SK-N-SH (cell line): ENCODE data around the gene EYA2.

ENCODE experiments used
- EP300 ChIP-seq, 2 experiments: IDR thresholded peaks; 2 replicates each; pipeline versions ENCODE4 v1.4.0 to v1.6.1; 2012; ENCODE audit warnings: borderline replicate concordance in 1 of 2, low read depth in 1 of 2, low read length in 1 of 2
- EZH2phosphoT487 ChIP-seq: fragments of 200-600 bp; sonication (generic); IDR thresholded peaks from 2 replicates; pipeline ENCODE4 v1.6.1; 2017; ENCODE audit warnings: low read depth, mixed run types, mild to moderate bottlenecking, antibody characterized with exemption, moderate library complexity, borderline replicate concordance
- FOXM1 ChIP-seq: IDR thresholded peaks from 2 replicates; pipeline ENCODE4 v1.4.0; 2012; ENCODE audit warnings: low read depth, mild to moderate bottlenecking
- POLR2AphosphoS5 ChIP-seq: IDR thresholded peaks from 2 replicates; pipeline ENCODE4 v1.6.1; 2012; ENCODE audit warnings: low read depth, low read length
- TF ChIP-seq, protein P1 (sequence below): fragments of 200-600 bp; sonication (generic); IDR thresholded peaks from 2 replicates; pipeline ENCODE4 v1.6.1; 2017; ENCODE audit warnings: antibody characterized with exemption, mild to moderate bottlenecking, moderate library complexity
- TF ChIP-seq, protein P2 (sequence below): IDR thresholded peaks from 2 replicates; pipeline ENCODE4 v1.6.1; 2012; ENCODE audit warnings: mild to moderate bottlenecking, low read depth, low read length, moderate library complexity
- TF ChIP-seq, protein P3 (sequence below): fragments of 150-350 bp; IDR thresholded peaks from 2 replicates; pipeline ENCODE4 v1.6.1; 2017; ENCODE audit warnings: antibody characterized with exemption, low read length, low read depth, borderline replicate concordance
- TF ChIP-seq, protein P4 (sequence below): IDR thresholded peaks from 2 replicates; pipeline ENCODE4 v1.4.0; 2012; ENCODE audit warnings: low read depth

DNA sequence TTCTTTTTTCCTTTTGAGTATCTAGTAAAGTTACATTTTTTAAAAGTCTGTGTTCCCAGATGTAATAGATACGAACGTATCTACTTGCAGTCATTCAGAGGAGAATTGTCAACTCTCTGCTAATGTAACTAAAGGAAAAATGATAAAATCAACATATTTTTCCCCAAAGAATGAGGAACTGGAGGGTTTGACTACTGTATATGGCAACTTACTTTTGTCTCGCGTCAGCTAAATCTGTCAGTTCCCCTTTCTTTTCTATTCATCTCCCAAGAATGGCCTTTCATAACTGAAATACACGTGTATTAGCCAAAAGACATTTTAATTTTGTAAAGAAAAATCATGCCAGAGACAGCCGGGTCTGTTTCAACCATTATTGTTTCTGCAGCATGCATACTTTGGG lies 5.4 kb downstream of the EYA2 start:
- TF ChIP-seq, protein P1, sequence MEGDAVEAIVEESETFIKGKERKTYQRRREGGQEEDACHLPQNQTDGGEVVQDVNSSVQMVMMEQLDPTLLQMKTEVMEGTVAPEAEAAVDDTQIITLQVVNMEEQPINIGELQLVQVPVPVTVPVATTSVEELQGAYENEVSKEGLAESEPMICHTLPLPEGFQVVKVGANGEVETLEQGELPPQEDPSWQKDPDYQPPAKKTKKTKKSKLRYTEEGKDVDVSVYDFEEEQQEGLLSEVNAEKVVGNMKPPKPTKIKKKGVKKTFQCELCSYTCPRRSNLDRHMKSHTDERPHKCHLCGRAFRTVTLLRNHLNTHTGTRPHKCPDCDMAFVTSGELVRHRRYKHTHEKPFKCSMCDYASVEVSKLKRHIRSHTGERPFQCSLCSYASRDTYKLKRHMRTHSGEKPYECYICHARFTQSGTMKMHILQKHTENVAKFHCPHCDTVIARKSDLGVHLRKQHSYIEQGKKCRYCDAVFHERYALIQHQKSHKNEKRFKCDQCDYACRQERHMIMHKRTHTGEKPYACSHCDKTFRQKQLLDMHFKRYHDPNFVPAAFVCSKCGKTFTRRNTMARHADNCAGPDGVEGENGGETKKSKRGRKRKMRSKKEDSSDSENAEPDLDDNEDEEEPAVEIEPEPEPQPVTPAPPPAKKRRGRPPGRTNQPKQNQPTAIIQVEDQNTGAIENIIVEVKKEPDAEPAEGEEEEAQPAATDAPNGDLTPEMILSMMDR = no peak
- TF ChIP-seq, protein P2, sequence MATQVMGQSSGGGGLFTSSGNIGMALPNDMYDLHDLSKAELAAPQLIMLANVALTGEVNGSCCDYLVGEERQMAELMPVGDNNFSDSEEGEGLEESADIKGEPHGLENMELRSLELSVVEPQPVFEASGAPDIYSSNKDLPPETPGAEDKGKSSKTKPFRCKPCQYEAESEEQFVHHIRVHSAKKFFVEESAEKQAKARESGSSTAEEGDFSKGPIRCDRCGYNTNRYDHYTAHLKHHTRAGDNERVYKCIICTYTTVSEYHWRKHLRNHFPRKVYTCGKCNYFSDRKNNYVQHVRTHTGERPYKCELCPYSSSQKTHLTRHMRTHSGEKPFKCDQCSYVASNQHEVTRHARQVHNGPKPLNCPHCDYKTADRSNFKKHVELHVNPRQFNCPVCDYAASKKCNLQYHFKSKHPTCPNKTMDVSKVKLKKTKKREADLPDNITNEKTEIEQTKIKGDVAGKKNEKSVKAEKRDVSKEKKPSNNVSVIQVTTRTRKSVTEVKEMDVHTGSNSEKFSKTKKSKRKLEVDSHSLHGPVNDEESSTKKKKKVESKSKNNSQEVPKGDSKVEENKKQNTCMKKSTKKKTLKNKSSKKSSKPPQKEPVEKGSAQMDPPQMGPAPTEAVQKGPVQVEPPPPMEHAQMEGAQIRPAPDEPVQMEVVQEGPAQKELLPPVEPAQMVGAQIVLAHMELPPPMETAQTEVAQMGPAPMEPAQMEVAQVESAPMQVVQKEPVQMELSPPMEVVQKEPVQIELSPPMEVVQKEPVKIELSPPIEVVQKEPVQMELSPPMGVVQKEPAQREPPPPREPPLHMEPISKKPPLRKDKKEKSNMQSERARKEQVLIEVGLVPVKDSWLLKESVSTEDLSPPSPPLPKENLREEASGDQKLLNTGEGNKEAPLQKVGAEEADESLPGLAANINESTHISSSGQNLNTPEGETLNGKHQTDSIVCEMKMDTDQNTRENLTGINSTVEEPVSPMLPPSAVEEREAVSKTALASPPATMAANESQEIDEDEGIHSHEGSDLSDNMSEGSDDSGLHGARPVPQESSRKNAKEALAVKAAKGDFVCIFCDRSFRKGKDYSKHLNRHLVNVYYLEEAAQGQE = no peak
- TF ChIP-seq, protein P3, sequence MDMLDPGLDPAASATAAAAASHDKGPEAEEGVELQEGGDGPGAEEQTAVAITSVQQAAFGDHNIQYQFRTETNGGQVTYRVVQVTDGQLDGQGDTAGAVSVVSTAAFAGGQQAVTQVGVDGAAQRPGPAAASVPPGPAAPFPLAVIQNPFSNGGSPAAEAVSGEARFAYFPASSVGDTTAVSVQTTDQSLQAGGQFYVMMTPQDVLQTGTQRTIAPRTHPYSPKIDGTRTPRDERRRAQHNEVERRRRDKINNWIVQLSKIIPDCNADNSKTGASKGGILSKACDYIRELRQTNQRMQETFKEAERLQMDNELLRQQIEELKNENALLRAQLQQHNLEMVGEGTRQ = no peak
- TF ChIP-seq EZH2phosphoT487 (no peak), FOXM1 (no peak), EP300 (IDR thresholded peaks at IDR 0.05; ENCODE audit: borderline replicate concordance in 1 of 2, low read depth in 1 of 2, low read length in 1 of 2) (no peak), POLR2AphosphoS5 (no peak)
- TF ChIP-seq, protein P4, sequence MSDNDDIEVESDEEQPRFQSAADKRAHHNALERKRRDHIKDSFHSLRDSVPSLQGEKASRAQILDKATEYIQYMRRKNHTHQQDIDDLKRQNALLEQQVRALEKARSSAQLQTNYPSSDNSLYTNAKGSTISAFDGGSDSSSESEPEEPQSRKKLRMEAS = no peak
